GM21360 (cell line): ENCODE results near the gene REL.
"Not testable (repeated sequence)": the region's sequence is repeated elsewhere in the genome, so short reads cannot be mapped to it uniquely, and the experiment has no call there.

ENCODE experiments used
- ATAC-seq: cut with Tn5 transposase; IDR thresholded peaks from one replicate; pipeline ENCODE4 v1.9.1; 2021; ENCODE audit warnings: mild to moderate bottlenecking, moderate library complexity; ENCODE audit not compliant: unreplicated experiment

Gene REL

DNA sequence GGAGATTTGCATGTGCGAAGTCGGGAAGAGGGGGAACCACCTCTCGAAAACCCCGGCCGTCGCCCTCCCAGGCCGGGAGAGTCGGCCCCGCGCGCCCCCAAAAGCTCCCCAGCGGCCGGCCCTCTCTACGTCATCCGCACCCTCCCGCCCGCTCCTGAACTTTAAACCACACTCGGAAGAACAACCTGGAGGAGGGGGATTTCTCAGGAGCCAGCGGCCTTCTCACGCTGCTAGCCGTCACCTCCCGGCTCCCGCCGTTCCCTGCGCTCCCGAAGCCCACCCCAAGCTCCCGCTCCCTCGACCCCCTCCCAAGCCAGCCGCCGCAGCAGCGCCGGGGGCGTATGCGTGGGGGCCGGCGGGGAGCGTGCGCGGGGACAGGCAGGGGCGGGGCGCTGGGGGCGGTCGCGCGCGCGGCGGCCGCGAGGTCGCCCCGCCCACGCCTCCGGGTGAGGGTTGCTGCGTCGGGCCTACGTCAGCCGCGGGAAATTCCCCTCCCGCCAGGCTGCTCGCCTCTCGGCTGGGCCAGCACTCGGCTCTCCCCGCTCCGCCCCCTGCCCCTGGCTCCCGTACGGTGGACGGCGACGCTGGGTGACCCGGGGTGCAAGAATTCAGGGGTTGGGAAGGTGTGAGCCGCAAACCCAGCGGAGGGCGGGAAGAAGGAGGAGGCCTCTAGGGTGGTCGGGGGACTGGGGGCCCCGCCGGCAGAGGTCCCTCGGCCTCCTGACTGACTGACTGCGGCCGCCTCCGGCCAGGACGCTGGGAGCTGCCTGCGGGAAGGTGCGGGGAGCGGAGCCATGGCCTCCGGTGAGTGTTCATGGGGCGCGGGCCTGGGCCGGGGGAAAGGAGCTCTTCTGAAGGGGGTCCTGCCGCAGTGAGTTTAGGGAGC lies at the start of gene REL:
Gene REL (plus strand): TSS at position 528 of the 886 bp plus-strand sequence. CDS start 267 bp downstream, at position 795.
- peak; percentile 76 for ATAC-seq

DNA sequence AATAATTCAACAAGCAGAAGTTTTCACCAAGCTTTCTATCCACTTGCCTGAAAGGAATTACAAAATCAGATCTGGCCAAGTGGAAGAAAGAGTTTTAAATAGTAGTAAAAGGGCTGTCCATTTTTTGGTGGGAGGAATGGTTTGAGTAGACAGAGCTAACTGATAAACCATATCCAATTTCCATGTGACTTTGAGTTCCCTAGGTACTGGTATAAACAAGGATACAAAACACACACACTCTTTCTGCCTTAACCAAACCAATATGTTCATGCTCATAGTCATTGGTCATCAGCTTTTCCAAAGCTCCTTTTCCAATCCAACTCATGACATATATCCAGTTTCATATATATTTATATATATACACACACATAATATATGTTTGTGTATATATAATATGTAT lies 49.5 kb upstream of the REL start:
- ATAC-seq: no peak

DNA sequence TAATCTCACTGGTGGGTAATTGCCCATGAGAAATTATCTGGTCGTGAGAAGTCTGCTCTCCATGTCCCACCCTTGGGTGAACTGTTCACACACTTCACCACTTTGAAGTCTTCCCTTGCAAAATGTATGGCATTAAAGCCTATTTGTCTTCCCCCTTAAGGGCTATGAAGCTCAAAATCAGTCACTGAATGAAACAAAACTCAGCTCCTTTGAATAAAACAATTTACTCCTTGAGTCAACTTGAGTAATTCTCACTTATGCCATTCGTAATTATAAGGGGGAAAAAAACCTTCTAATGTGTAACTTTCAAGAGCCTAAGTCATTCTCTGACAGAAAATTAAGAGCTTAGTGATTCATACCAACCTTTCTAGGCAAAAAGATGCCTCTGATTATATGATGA lies 48.8 kb upstream of the REL start:
- no peak for ATAC-seq

DNA sequence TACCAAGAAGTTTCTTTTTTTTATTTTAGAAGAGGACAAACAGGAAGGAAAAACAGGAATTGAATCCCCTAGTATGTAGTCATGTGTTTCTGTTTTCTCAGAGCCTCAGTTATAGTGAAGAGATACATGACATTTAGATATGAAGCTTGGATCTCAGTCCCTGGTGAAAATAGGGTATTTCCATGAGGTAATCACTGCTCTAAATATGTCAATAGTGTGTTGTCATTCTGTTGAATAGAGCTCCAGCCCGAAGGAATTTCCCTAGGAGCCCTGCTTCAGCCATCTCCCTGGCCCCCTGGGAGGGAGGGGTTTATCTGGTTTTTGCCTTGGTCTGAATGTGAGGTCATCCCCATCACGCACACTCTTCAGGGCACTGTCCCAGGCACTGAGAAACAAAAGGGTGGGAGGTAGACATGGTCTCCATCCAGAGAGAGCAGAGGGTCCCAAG lies 47.1 kb upstream of the REL start:
- peak; percentile 42 for ATAC-seq

DNA sequence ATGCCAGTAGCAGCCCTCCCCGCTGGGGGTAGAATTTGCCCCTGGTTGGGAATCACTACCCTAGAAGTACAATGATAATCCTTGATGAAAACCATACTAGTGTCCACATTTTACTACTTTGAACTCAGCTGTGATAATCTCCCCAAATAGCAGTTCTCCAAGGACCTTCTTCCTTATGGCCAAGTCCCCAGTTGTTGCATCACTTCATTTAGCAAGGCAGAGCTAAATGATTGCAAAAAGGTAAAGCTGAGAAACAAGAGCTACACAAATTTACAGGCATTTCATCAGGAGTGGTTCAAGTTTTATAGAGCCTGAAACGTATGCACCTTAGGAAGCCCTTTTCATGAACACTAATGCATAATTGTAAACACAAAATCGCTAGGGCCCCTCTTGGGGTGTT lies 44.9 kb upstream of the REL start:
- ATAC-seq: no peak

DNA sequence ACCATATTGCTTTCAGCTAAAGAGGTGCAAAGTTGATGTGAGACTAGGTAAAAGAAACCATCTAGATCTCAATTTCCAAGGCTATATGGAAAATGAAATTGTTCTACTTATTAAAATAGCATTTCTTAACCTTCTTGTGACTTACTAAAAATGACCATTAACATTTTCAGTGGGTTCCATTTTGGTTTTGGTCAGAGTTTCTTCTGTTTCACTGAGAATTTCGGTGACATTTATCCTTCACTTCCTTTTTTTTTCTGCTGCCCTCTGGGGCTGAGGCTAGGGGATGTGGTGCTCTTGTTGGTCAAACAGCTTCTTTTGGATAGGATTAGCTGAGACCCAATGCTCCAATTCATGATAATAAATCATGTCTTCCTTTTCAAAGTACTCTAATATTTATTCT lies 44.3 kb upstream of the REL start:
- ATAC-seq: no peak

DNA sequence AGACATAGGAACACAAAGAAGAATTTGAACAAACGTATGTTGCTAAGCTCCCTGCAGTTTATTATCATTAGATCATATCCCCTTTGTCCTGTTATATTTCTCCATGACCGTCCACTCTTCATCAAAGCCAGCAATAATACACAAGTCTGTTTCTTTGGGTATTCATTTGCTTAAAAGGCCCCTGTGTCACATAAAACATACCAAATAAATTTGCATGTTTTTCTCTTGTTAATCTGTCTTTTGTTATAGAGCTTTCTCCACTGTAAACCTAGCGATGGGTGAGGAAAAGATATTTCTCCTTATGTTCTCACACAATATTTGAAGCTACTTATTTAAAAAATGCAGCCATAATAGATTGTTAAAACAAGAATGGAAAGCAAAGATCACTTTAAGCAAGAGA lies 42.9 kb upstream of the REL start:
- no peak for ATAC-seq

DNA sequence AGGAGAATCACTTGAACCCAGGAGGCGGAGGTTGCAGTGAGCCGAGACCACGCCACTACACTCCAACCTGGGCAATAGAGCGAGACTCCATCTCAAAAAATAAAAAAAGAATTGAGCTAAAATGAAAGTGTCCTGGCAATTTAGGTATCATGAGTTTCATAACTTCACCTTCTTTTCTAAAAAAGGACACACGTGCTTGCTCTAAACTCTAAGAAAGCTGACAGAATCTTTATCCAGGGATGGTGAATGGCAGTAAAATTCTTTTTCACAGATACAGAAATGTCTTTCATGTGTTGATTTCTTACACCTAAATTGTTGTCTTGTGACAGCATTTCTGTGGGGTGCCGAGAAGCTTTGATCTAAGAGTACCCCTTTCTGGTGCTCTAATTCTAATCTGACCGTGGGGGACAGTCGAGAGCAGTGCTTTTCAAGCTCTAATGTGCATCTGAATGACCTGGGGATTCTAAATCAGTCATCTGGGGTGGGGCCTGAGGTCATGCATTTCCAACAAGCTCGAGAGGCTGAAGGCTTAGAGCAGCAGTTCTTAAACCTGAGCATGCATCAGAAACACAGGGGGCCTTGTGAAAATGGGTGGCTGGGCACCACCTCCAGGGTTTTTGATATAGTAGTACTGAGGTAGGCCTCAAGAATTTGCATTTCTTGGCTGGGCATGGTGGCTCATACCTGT lies 42.1 kb upstream of the REL start:
- peak; percentile 50 for ATAC-seq

DNA sequence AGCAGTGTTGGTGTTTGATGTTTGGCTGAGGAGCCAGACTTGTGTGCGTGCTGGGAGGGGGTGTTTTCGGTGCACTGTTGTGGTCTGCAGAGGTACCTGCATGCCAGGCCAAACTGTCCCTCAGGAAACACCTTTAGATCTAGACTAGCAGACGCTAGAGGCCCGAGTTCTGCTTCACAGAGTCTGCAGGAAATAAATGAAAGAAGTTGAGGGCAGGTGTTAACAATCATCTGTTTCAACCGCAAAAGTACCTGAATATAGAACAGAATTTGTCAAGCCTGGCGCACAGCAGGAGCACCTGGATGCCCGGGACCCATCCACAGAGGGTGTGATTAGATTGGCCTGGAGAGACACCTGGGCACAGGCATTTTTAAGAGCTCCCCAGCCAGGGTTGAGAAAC lies 40.5 kb upstream of the REL start:
- peak; percentile 37 for ATAC-seq

DNA sequence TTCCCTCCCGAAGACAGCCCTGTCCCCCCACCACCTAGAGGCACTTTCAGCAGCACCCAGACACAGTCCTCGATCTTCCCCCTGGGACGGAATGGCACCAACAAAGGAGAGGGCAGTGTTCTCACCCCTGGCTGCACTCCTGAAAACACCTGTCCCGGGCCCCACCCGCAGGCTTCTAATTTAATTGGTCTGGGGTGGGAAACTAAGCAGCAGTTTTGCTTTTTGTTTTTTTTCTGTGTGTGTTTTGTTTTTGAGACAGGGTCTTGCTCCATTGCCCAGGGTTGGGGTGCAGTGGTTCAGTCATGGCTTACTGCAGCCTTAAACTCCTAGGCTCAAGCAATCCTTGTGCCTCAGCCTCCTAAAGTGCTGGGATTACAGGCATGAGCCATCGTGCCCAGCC lies 38.4 kb upstream of the REL start:
- ATAC-seq: no peak

DNA sequence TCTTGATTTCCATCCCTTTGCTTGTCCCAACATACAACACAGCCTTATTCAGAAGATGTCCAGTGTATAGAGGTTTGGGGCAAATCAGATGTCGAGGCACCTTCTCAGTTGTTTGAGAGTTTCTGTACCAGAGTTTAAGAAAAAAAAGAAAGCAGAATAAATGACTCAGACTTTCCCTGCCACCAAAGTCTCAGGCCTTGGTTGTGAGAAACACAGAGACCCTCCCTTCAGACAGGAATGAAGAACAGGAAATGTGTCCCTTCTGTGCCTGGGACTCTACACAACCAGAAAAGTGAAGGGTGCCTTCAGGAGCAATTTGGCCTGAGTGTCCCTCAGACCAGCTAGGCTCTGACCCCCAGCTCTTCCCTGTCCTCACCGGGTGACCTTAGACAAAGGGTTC lies 37.3 kb upstream of the REL start:
- ATAC-seq: no peak

DNA sequence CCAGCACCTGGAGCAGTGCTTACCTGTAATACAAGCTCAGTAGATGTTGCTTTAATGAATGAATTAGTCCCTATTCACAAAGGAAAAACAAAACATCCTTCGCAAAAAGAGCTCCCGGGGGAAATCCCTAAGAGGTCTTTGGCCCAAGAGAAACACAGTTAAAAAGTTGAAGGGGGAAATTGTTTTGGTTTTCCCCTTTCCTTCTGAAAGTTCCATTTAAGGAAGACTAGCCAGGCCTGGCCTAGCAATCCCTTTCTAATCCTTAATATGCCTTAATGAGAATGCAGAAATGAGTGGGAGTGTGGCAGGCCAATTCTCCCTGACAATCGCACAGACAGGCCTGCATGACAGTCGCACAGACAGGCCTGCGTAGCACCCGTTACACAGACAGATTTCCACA lies 33.5 kb upstream of the REL start:
- ATAC-seq: no peak

DNA sequence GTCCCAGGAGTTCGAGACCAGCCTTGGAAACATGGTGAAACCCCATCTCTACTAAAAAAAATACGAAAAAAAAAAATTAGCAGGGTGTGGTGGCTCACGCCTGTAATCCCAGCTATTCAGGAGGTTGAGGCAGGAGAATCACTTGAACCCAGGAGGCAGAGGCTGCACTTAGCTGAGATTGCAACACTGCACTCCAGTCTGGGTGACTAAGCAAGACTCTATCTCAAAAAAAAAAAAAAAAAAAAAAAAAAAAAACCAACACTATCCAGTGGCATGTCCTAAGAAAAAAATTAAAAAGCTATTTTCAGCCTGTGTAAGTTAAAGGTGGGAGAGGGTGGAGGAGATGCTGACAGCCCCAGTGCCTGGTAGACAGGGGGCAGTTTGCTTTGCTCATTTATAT lies 32.2 kb upstream of the REL start:
- no peak for ATAC-seq

DNA sequence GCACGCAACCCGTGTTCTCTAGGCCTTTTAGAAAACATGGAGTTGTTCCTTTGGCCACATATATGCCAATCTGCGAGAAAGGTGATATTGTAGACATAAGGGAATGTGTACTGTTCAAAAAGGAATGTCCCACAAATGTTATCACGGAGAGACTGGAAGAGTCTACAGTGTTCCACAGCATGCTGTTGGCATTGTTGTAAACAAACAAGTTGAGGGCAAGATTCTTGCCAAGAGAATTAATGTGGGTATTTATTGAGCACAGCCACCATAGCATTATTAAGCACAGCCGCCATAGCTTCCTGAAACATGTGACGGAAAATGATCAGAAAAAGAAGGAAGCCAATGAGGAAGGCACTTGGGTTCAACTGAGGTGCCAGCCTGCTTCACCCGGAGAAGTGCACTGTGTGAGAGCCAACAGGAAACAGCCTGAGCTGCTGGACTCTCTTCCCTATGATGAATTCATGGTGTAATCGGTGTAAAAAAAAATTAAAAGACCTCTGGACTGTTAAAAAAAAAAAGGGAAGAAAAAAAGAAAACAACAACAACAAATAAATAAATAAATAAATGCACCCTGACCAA lies 29.0 kb upstream of the REL start:
- ATAC-seq: no peak

DNA sequence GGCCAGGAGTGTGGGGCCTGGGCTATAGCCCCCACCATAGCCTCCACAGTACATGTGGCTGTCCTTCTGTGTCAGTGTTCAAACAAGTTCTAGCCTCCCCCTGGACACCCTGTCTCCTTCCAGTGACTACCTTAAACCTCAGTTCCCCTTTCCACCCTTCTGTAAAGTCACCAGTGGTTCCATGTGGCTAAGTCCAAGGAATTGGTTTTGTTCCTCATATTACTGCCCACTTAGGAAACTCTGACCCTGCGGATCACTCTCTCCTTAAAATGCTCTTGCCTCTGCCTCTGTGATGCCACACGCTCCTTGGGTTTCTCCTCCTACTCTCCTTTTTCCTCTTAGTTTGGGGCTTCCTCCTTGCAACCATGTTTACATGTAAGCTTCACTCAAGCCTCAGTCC lies 27.8 kb upstream of the REL start:
- no peak for ATAC-seq

DNA sequence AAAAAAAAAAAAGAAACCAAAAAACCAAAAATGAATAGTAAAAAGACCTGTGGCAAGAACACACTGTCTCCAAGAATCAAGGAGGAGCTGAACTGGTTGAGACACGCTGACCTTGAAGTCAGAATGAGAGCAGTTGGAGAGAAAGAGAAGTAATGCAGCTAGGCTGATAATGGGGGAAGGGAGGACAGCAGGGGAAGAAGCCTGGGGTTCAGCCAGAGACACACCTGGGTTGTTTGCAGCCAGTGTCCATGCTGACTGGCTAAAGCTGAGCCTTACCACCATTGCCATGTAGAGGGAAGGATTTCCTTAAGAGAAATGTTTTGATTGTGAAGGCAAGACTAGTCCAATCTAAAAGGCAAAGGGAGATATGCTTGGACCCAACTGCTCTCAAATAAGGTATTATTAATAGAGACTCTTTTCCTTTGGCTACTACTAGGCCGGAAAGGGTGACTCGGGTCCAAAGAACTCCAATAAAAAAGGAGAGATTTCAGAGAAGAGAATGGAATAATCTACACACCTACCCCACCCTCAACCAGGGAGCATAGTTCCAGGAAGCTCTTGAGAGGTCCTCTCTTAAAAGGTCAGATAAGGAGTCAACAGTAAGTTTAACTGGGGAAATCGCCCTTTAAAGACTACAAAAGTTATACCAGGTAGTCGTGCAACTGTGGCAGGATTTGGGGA lies 25.2 kb upstream of the REL start:
- ATAC-seq: no peak

DNA sequence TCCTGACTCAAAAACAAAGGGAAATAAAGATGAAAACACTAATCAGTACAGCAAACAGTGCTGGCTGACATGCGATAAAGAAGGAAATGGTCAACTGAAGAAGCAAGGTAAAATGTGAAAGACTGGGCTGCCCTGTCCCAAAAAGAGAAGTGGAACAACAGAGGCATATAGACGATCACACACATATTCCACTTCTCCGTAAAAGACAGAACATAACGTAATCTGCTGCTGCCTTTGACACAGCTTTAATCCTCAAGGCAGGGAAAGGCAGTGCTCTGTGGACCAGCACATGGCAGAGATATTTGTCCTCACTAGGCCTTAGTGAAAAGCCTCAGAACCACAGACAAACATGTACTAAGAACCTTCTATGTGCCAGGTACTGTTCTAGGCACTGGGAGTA lies 24.3 kb upstream of the REL start:
- no peak for ATAC-seq

DNA sequence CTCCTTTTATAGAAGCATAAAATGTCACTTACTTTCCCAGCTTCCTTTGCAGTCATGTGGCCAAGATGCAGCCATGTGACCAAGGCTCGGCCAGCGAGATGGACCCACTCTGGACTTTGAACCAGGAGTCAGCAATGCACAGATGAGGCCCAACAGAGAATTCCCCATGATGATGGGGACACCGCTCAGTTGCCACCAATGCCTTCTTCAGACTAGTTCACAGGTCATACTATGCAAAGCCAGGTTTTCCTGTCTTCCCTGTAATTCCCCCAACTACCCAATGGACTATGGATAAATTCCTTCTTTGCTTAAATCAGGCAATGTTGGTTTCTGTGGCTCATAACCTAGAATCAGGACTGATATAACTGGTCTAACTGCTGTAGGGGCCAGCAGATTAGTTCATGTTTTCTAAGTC lies 22.5 kb upstream of the REL start:
- no peak for ATAC-seq

DNA sequence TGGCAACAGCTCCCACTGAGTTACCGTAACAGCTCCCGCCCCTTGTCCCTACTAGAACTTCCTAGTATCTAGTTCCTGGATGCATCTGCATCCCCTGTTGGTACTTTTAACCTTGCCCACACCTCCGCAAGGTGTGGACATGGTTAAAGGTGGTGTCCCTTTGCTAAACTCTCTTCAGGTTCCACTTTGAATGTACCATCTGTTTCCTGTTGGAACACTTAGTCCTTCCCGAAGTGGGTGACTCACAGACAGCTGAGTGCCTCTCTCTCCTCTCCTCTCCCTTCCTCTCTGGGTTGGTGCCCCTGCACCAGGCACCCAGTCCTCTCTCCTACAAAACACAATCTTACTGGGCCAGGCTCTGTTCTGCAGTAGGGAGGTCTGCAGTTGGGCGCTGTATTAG lies 19.6 kb upstream of the REL start:
- no peak for ATAC-seq

DNA sequence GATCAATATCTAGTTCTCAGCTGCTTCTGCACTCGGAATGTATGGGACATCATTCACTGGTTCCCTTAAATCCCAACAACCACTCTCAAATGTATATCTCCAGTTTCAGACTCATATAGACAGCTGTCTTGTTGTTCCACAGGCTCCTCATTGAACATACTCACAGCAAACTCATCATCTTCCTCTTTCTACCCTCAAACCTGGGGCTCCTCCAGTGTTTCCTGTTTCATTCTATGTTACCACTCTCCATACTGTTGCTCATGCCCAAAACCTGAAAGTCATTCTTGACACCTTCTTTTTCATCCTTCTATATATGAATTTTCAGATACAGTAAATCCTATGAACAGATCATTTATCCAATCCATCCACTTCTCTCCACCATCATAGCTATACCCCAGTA lies 18.7 kb upstream of the REL start:
- no peak for ATAC-seq

DNA sequence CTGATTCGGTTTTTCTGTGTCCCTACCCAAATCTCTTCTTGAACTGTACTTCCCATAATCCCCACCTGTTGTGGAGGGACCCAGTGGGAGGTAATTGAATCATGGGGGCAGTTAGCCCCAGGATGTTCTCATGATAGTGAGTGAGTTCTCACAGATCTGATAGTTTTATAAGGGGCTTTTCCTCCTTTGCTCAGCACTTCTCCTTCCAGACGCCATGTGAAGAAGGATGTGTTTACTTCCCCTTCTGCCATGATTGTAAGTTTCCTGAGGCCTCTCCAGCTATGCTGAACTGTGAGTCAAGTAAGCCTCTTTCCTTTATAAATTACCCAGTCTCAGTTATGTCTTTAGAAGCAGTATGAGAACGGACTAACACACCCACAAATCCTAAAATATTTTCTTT lies 16.0 kb upstream of the REL start:
- not testable (repeated sequence) for ATAC-seq
